ENCODE results near the gene TMED4.

DNA sequence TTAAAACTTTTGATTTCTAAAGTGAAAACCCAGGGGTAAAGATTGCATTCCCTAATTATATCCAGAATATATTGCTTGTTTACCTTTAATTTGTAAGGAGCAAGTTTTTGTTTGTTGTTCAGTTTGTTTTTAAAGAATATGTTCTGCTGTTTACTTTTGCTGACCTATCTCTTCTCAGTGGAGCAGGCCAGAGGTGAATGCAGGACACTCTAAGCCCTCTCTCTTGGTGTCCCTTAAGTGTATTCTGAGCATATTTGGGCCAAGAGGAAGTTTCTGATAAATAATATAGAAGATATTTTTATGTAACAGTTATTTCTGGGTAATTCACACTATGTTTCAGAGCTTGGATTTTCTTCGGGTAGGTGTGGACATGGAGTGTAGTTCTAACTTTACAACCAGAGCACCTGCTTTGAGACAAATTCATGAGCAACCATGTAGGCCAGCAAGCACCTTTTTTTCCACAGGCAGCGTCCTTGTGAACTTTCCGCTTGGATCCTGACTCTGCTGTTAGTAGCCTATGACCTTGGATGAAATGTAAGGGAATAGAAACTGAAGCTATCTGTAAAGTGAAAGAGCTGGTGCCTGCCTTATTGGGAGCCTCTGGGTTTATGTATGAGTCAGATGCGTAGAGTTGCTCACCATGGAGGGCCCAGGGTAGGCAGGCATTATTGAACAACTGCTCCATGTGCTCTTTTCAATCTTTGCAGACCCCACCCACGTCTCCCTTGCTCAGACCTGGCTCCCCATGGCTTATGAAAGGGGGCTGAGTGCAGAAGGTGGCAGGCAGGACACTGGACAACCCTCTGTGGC lies 40.5 kb upstream of the TMED4 start:
- TF ChIP-seq EZH2 (IDR thresholded peaks at IDR 0.05; ENCODE audit: borderline replicate concordance, low read depth, low read length, poor library complexity, severe bottlenecking) = no peak
- TF ChIP-seq, protein P1, sequence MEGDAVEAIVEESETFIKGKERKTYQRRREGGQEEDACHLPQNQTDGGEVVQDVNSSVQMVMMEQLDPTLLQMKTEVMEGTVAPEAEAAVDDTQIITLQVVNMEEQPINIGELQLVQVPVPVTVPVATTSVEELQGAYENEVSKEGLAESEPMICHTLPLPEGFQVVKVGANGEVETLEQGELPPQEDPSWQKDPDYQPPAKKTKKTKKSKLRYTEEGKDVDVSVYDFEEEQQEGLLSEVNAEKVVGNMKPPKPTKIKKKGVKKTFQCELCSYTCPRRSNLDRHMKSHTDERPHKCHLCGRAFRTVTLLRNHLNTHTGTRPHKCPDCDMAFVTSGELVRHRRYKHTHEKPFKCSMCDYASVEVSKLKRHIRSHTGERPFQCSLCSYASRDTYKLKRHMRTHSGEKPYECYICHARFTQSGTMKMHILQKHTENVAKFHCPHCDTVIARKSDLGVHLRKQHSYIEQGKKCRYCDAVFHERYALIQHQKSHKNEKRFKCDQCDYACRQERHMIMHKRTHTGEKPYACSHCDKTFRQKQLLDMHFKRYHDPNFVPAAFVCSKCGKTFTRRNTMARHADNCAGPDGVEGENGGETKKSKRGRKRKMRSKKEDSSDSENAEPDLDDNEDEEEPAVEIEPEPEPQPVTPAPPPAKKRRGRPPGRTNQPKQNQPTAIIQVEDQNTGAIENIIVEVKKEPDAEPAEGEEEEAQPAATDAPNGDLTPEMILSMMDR (conservative IDR thresholded peaks at IDR 0.05; ENCODE audit: low read depth, low read length) = no peak
